Erythroblast (primary cell): ENCODE measurements around the gene CCSER1.

Source experiments
- GATA1 ChIP-seq: IDR thresholded peaks from 2 replicates; pipeline ENCODE4 v1.6.1; 2011; ENCODE audit warnings: low read depth, mild to moderate bottlenecking, control low read depth, low read length, moderate library complexity
- POLR2A ChIP-seq: IDR thresholded peaks from 2 replicates; pipeline ENCODE4 v1.6.1; 2011; ENCODE audit warnings: mild to moderate bottlenecking, low read length

DNA sequence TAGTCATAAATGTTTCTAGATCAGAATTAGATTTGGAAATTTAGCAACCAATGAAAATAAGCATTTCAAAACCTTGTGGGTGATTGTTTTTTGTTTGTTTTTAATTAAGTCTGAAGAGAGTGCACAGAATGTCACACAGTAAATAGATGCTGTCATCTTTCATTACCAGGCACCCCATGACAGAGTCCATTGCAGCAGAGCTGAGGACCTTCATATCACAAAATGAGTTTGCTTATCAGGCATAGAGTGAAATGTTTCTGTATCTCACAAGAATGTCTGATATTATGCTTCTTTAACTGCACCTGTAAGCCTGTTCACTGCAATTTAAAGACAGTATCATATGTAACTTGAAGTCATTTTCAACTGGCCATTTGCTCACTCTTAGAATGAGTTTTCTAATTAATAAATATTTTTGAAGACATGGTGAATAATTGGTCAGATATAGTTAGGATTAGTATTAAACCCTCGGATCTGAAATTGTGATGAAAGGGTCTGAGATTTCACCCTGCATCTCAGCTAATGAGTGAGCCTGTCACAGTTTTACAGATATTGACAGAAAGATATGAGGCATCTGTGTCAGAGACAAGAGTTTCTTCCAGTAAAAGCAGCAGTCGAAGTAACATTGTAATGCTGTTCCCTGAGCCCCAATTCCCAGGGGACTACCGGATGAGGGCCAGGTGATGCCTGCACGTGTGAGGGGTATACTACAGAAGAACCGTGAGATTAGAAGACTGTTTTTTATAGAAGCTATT, 416.4 kb downstream of the CCSER1 start:
- TF ChIP-seq POLR2A (no peak), GATA1 (no peak)
